HG02840 (cell line): Measurements from ENCODE around the gene SMC4.

Experiments used
- ATAC-seq: cut with Tn5 transposase; IDR thresholded peaks from one replicate; pipeline ENCODE4 v1.9.1; 2021; ENCODE audit warnings: mild to moderate bottlenecking, moderate library complexity, moderate number of reproducible peaks; ENCODE audit not compliant: unreplicated experiment, low FRiP score

Gene SMC4

GRCh38 chr3:160473978-160474377 lies 74.5 kb downstream of the SMC4 start:
- ATAC-seq: no peak

DNA sequence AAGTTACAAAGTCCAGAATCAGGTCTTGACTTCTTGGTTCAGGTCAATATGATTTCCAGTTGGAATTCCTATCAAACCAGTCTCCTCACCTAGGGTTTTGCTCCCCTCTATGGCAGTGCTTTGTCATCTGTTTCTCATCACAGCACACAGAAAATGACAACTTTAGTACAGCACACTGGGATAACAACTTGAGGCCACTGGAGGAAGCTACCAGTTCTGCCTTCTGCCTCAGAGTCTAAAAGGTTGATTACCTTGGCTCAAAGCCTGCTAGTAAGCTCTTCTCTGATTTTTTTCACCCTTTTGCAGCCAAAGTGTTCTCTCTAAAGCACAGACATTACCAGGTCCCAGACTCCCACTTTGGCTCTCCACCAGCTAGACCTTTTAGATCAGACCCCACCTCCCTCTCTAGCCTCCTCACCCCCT lies 75.0 kb downstream of the SMC4 start:
- no peak for ATAC-seq

GRCh38 chr3:160475153-160475552 lies 75.7 kb downstream of the SMC4 start:
- ATAC-seq: no peak

DNA sequence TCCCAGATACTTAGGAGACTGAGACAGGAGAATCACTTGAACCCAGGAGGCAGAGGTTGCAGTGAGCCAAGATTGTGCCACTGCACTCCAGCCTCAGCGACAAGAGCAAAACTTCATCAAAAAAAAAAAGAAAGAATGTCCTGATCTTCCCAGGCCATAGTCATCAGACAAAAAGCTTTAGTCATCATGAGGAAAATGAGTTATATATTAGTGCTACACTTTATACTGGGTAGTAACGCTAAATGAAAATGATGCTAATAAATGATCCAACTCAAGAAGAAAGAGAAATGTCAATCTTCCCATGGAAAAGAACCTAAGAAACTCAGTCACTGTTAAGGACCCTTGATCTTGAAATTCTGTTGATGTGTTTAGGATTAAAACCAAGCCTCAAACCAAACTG lies 76.4 kb downstream of the SMC4 start:
- ATAC-seq: no peak

GRCh38 chr3:160477750-160478149 lies 78.3 kb downstream of the SMC4 start:
- no peak for ATAC-seq

DNA sequence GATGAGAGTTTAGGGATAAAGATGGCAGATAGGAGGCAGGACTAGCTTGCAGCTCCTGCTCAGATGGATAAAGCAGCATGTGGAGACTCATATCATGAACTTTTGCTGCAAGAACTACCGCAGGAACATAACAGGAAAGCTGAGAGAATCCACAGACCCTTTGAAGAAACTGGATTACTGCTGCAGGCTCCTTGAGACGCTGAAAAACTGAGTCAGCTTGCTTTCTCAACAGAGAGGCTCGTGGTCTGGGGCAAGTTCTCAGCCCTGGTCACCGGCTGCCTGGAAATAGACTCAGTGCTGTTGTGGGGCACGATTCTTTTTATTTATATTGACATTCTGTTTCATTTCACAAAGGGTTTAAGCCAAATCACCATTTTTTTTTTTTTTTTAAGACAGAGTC lies 78.9 kb downstream of the SMC4 start:
- ATAC-seq: no peak

- ATAC-seq: no peak
Observed at GRCh38 chr3:160479376-160479775, 79.9 kb downstream of the SMC4 start.

DNA sequence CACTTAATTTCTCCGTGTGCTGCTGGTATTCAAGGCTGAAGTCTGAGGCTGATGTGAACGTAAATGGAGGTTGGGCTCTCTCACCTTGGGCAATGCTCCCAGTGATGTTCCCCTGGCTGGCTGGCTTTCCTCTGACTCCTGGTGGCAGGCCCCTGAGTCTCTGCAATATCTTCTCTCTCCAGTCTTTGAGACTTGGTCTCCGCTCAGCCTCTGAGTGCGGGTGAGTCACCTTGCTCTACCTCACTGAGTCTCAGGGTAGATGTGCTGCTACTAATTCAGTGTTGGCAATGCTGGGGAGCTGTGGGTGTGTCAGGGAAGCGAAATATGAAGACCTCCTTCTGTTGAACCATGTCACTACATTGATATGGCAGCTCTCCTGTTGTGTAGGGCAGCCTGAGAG lies 81.5 kb downstream of the SMC4 start:
- ATAC-seq: no peak

- ATAC-seq: no peak
Observed at GRCh38 chr3:160481856-160482255, 82.4 kb downstream of the SMC4 start.

GRCh38 chr3:160482796-160483195 lies 83.3 kb downstream of the SMC4 start:
- ATAC-seq: no peak
